Measurements from ENCODE around the gene RASGRP2.
A peak's percentile ranks its signal among the peaks of the same experiment; 100 is the strongest.

Gene RASGRP2

GRCh38 chr11:64739871-64740270 lies 4.1 kb downstream of the RASGRP2 start:
- DNase-seq = no peak

- DNase-seq = no peak
Measured at GRCh38 chr11:64736654-64737053, 7.3 kb downstream of the RASGRP2 start.

- no peak for DNase-seq
Measured at GRCh38 chr11:64735725-64736259, 8.2 kb downstream of the RASGRP2 start.

- no peak for DNase-seq
Measured at GRCh38 chr11:64734811-64735724, 8.9 kb downstream of the RASGRP2 start.

- no peak for DNase-seq
Measured at GRCh38 chr11:64731601-64732000, 12.3 kb downstream of the RASGRP2 start.

GRCh38 chr11:64729851-64730382 lies 14.0 kb downstream of the RASGRP2 start:
- DNase-seq = peak in 1 of 5 donors; percentile 17

GRCh38 chr11:64728757-64729365 lies 15.1 kb downstream of the RASGRP2 start:
- peak in 1 of 5 donors; percentile 3 for DNase-seq

- no peak for DNase-seq
Measured at GRCh38 chr11:64726867-64727530, 16.9 kb downstream of the RASGRP2 start.

GRCh38 chr11:64726211-64726641 lies 17.7 kb downstream of the RASGRP2 start:
- peak in 1 of 5 donors; percentile 3 for DNase-seq

GRCh38 chr11:64724863-64725532 lies 18.9 kb downstream of the RASGRP2 start:
- DNase-seq = peak in 1 of 5 donors; percentile 5

GRCh38 chr11:64723907-64724862 lies 19.8 kb downstream of the RASGRP2 start:
- peak in 1 of 5 donors; percentile 8 for DNase-seq

GRCh38 chr11:64723117-64723906 lies 20.6 kb downstream of the RASGRP2 start, which contains the start of gene NRXN2:
NRXN2 (minus strand) TSS chr11:64723197; CDS start chr11:64713699, 9,498 bp downstream.
- peak; percentile 73 to 92 (median 80) for DNase-seq

- DNase-seq = no peak
Measured at GRCh38 chr11:64722141-64723065, 21.5 kb downstream of the RASGRP2 start.

GRCh38 chr11:64721359-64721699 lies 22.6 kb downstream of the RASGRP2 start:
- DNase-seq = no peak

GRCh38 chr11:64720640-64721358 lies 23.1 kb downstream of the RASGRP2 start:
- DNase-seq = no peak

- DNase-seq = no peak
Measured at GRCh38 chr11:64720167-64720566, 23.8 kb downstream of the RASGRP2 start.

GRCh38 chr11:64719406-64719805 lies 24.5 kb downstream of the RASGRP2 start:
- DNase-seq = no peak

GRCh38 chr11:64718780-64719124 lies 25.2 kb downstream of the RASGRP2 start:
- no peak for DNase-seq

All from T-helper 1 cell (primary cell).